ENCODE results near the gene PDLIM4. TPM values are rescaled to one million over a fixed set of nuclear protein-coding genes. Genes with fewer than 3 reads are reported as not detected.

Gene PDLIM4
- total RNA-seq, 1 experiment from 2014 or later: 47.2 TPM

- H4K20me1 ChIP-seq (ENCODE audit: insufficient read depth): no peaks in the 10 kb centered on the region
- no peaks in the 10 kb centered on the region for H3F3A ChIP-seq (ENCODE audit: insufficient read depth, low read depth)
- TF ChIP-seq CTCF (conservative IDR thresholded peaks at IDR 0.05) (no peak), EZH2 (IDR thresholded peaks at IDR 0.05; ENCODE audit: low read depth) (no peak)
- ChIA-PET CTCF (no interaction called here), POLR2A (ENCODE audit: unreplicated experiment) (no interaction called here)
- H2AFZ ChIP-seq: no peak overlapping the region
- no peaks in the 10 kb centered on the region for H3K36me3 ChIP-seq (ENCODE audit: low read depth)
- no peaks in the 10 kb centered on the region for H3K27me3 ChIP-seq (ENCODE audit: insufficient read depth, low read depth)
- no peaks in the 10 kb centered on the region for H3K4me1 ChIP-seq (replicated peaks; ENCODE audit: insufficient read depth)
- no peaks in the 10 kb centered on the region for H3K9me3 ChIP-seq (ENCODE audit: insufficient read depth, low read depth)
- intact Hi-C loops (cut with micrococcal nuclease; ENCODE audit: unreplicated experiment): no loop called here
- no peaks in the 10 kb centered on the region for H3K79me2 ChIP-seq (ENCODE audit: low read depth)
- H3K4me2 ChIP-seq: no peak overlapping the region
- no peak overlapping the region for H3K27ac ChIP-seq
- no peak for DNase-seq
- no TSS peak for BruUV-seq (replicated peaks)
- no peak overlapping the region for H3K4me3 ChIP-seq
- H3K9me2 ChIP-seq (ENCODE audit: insufficient read depth): no peaks in the 10 kb centered on the region
These were observed 43.8 kb upstream of the PDLIM4 start for GRCh38 chr5:132213666-132214065.

GRCh38 chr5:132214491-132214890, 43.0 kb upstream of the PDLIM4 start:
- H3K4me1 ChIP-seq (replicated peaks; ENCODE audit: insufficient read depth): no peaks in the 10 kb centered on the region
- H3K4me3 ChIP-seq: no peak overlapping the region
- no peaks in the 10 kb centered on the region for H3K9me3 ChIP-seq (ENCODE audit: insufficient read depth, low read depth)
- no peaks in the 10 kb centered on the region for H4K20me1 ChIP-seq (ENCODE audit: insufficient read depth)
- peak in 1 of 2 experiments; percentile 5 for DNase-seq
- POLR2A ChIA-PET (ENCODE audit: unreplicated experiment): interaction anchor here (0.7 kb wide), 2 partner anchors 12 to 151 kb away, joined by 3 read pairs; no protein-coding TSS in a partner anchor
- intact Hi-C loops (cut with micrococcal nuclease; ENCODE audit: unreplicated experiment): no loop called here
- H3K4me2 ChIP-seq: no peak overlapping the region
- H2AFZ ChIP-seq: no peak overlapping the region
- CTCF ChIA-PET: interaction anchor here (0.6 kb wide), 1 partner anchor 11 kb away, joined by 3 read pairs; no protein-coding TSS in a partner anchor
- no peak for TF ChIP-seq EZH2 (IDR thresholded peaks at IDR 0.05; ENCODE audit: low read depth)
- no peak for TF ChIP-seq CTCF (conservative IDR thresholded peaks at IDR 0.05)
- H3K27ac ChIP-seq: no peak overlapping the region
- no peaks in the 10 kb centered on the region for H3K9me2 ChIP-seq (ENCODE audit: insufficient read depth)
- no TSS peak for BruUV-seq (replicated peaks)
- no peaks in the 10 kb centered on the region for H3K27me3 ChIP-seq (ENCODE audit: insufficient read depth, low read depth)
- no peaks in the 10 kb centered on the region for H3K36me3 ChIP-seq (ENCODE audit: low read depth)
- no peaks in the 10 kb centered on the region for H3F3A ChIP-seq (ENCODE audit: insufficient read depth, low read depth)
- H3K79me2 ChIP-seq (ENCODE audit: low read depth): no peaks in the 10 kb centered on the region

GRCh38 chr5:132215329-132215728, 42.2 kb upstream of the PDLIM4 start:
- Histone ChIP-seq H3K4me2 (no peak overlapping the region), H4K20me1 (ENCODE audit: insufficient read depth) (no peaks in the 10 kb centered on the region), H3K27ac (no peak overlapping the region), H3K9me3 (ENCODE audit: insufficient read depth, low read depth) (no peaks in the 10 kb centered on the region), H3K79me2 (ENCODE audit: low read depth) (no peaks in the 10 kb centered on the region), H3K9me2 (ENCODE audit: insufficient read depth) (no peaks in the 10 kb centered on the region), H3K4me1 (replicated peaks; ENCODE audit: insufficient read depth) (no peaks in the 10 kb centered on the region), H3K36me3 (ENCODE audit: low read depth) (no peaks in the 10 kb centered on the region), H3K27me3 (ENCODE audit: insufficient read depth, low read depth) (no peaks in the 10 kb centered on the region), H3F3A (ENCODE audit: insufficient read depth, low read depth) (no peaks in the 10 kb centered on the region), H2AFZ (no peak overlapping the region), H3K4me3 (no peak overlapping the region)
- BruUV-seq (replicated peaks): no TSS peak
- peak; percentile 67 to 85 for DNase-seq
- ChIA-PET POLR2A (ENCODE audit: unreplicated experiment) (interaction anchor here (0.6 to 1.0 kb wide), 2 partner anchors 12 to 79 kb away, joined by 3 to 12 read pairs; partner anchors contain the start of genes P4HA2 and SLC22A4), CTCF (interaction anchor here (0.7 to 1.4 kb wide), 2 partner anchors 23 to 330 kb away, joined by 5 to 35 read pairs; no protein-coding TSS in a partner anchor)
- intact Hi-C loops (cut with micrococcal nuclease; ENCODE audit: unreplicated experiment): loop anchor here (1.0 kb wide), 1 partner anchor 12 kb away; the partner anchor contains the start of gene P4HA2
- no peak for TF ChIP-seq EZH2 (IDR thresholded peaks at IDR 0.05; ENCODE audit: low read depth)
- no peak for TF ChIP-seq CTCF (conservative IDR thresholded peaks at IDR 0.05)
